Activated CD4-positive, alpha-beta T cell treated with anti-CD3 and anti-CD28 coated beads, Interleukin-10, Interleukin-2, amounts not matched to agents 100 ng/mL and 50 ng/mL, durations not matched to agents 16 hours and 8 hours (primary cell): ENCODE data around the gene CRYBA4.
A peak's percentile ranks its signal among the peaks of the same experiment; 100 is the strongest.
"Not testable (repeated sequence)": the region's sequence is repeated elsewhere in the genome, so short reads cannot be mapped to it uniquely, and the experiment has no call there.

Experiments used
- DNase-seq: peaks from one replicate; pipeline ENCODE4 v3.0.0-alpha.2; 2020

The CRYBA4 gene

DNA sequence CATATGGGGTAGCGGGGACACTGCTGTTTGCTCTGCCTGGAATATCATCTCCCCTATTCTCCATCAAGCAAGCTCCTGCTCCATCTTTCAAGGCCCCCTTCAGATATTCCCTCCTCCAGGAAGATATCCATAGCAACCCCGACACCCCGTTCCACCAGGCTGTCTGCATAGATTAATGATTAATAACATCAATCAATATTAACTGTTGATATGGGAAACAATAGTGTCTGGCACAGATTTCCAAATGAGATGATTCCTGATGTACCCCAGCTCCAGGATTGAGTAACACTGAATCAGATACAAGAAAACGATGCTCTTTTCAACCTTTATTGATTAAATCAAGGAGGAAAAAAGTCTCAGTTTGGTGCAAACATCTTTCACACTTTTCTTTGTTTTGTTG, 24.3 kb upstream of the CRYBA4 start:
- no peak for DNase-seq

DNA sequence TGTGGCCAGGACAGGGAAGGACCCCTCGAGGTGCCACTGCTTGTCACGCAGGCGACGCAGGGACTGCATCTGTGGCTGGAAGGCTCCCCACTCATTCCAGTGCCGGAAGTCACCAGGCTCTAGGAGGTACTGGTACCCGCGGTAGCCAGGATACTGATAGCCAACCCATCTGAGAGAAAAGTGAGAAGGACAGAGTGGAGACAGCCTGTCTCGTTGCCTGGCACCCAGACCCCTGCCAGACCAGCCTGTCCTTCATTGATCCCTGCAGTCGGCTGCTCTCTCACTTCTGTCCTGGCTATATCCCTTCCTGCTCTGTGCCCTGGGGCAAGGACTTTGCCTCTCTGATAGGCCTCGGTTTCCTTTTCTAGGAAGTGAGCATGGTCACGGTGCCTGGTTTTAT, 22.3 kb upstream of the CRYBA4 start:
- no peak for DNase-seq

DNA sequence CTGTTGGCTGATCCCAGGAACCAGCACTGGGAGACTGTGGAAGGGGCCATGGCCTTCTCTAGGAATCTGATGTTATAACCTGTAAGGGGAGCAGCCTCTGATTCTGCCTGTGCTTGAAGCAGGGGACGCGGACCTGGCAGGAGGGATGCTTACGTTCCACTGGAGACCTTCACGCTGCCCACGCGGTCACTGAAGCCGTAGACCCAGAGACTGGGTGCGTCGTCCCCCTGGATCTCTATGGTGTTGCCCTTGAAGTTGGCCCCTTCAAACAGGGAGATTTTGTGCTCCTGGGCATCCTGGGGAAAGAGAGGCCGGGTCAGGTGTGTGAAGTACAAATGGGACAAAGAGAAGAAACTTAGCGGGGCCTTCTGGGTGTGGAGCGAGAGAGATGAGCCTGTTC, 20.0 kb upstream of the CRYBA4 start:
- no peak for DNase-seq

DNA sequence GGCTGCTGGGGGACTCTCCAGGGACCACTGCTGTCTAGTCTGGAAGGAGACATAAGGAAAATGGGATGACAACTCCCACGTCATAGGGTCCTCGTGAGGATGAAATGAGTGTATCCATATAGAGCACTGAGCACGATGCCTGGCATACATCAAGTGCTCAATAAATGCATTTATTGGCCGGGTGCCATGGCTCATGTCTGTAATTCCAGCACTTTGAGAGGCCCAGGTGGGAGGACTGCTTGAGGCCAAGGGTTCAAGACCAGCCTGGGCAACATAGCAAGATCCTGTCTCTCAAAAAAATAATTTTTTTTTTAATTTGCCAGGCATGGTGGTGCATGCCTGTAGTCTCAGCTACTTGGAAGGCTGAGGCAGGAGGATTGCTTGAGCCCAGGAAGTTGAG, 19.6 kb upstream of the CRYBA4 start:
- no peak for DNase-seq

DNA sequence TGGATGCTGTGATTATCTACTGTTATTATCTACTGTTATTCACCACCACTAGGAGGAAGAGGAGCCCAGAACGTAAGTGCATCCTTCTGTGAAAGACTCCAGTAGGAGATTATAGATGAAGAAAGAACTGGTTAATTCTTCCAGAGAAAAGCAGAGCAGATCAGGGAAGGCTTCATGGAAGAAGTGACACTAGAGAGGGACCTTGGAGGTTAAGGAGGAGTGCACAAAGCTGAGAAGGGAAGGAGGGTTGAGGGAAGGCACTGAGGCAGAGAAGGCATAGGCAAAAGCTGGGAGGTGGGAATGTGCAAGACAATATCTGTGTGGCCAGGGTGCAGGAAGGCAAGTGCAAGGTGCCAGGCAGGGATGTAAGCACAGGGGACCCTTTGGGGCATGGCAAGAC, 17.4 kb upstream of the CRYBA4 start:
- no peak for DNase-seq

DNA sequence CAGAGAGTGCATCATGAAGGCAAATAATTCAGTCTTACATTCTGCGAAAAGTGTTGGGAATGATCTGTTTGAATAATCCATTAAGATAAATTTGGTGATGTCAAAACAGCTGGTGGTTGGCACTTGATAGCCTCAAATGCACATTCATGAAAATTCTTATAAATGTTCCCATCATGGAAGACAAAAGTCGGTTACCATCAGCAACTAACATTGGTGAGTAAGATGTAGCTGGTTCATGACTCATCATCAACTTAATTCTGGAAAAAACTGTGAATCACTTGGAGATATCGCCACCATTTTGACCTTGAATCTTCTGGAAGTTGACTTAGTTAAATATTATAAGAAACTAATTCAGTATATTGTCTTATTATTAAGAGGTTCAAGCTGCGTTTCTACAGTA, 15.2 kb upstream of the CRYBA4 start:
- no peak for DNase-seq

DNA sequence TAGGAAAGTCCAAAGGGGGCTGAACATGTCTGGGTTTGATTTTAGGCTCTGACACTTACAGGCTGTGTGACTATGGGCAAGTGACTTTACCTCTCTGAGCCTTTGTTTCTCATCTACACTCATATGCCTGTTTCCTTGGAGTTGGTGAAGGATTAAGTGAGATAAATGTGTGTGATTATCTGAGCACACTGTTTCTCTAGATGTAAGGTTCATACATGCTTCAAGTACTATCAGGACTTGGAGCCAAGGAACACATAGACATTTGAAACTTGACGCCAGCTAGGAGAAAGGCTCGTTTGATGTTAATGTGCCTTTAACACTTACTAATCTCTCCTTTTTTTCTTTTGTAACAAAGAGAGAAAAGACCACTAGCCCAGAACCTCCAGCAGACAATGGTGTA, 13.6 kb upstream of the CRYBA4 start:
- no peak for DNase-seq

DNA sequence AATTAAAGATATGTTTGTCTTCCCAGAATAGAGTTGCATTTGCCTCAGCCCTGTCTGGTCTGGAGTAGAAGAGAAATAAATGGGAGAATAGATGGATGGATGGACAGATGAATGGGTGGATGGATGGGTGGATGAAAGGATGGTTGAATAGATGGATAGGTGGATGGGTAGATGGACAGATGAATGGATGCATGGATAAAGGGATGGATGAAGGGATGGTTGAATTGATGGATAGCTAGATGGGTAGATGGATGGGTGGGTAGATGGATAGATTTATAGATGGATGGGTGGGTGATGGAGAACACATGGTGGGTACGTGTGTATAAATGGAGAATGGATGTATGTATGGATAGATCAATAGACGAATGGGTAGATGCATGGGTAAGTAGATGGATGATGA, 12.5 kb upstream of the CRYBA4 start:
- DNase-seq = no peak

DNA sequence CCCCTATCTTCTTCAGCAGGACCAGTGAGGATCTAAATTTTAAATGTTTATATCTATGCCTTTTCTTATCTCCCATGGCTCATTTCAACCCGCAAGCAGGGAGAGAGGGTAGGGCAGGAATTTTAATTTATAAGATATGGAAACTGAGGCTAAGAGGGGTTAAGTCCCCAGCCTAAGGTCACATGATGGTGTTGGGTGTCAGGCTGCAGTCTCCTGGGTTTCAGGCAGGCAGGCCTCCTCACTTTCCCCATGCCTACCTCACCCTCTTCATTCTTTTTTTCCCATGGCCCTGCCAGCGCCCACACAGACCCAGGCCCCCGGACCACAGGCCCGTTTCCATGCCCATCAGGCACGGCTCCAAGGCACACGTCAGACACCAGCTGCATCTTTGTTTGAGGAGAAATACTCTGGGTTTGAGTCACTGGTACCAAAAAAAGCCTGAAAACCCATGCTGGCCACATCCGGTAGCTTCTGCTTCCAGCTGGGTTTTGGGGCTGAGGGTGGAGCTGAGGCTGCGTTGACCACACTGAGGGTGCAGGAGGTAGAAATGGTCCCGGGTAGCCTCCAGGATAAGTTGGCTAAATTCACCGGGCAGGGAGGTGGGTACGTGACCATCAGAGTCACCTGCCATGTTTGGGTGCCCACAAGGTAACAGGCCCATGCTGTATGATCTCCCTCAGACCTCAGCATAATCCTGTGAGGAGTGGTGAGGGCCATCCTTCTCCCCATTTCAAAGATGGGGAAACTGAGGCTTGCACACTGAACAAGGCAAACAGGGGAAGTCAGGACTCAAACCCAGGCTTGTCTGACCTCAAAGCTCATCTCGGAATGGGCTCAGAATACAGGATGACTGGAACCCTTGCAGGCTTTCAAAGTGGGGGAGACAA, 11.4 kb upstream of the CRYBA4 start:
- DNase-seq = peak; percentile 84

DNA sequence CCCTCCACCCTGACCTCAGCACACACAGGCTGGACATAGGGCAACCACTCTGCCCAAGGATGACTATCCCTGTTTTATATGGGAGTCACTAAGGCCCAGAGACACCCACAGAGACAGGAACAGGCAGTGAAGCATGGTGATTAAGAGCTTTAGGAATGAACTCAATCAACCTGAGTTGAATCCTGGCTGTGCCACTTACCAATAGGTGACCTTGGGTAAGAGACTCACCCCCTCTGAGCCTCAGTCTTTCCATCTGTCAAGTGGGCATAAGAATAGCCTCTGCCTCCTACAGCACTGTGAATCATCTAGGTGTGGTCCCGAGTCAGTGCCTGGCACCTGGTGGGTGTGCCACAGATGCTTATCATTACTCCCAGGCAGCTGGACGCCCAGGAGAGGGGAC, 10.8 kb upstream of the CRYBA4 start:
- DNase-seq = no peak

DNA sequence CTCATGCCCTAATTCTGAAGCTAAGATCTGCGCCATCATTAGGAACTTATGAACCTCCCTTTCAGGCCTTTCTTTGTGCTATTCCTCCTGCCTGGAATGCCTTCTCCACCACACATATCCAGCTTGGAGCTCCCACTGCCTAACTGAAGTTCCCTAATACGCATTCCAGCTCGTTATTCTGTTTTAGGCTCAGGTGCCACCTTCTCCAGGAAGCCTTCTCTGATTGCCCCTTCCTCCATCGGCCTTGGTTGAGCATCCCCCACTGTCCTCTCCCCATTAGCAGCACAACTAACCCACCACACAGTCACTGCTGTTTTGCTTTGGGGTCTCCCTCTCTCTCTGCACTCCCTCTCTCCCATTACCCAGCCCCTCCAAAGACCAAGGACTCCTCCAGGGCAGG, 9.1 kb upstream of the CRYBA4 start:
- no peak for DNase-seq

DNA sequence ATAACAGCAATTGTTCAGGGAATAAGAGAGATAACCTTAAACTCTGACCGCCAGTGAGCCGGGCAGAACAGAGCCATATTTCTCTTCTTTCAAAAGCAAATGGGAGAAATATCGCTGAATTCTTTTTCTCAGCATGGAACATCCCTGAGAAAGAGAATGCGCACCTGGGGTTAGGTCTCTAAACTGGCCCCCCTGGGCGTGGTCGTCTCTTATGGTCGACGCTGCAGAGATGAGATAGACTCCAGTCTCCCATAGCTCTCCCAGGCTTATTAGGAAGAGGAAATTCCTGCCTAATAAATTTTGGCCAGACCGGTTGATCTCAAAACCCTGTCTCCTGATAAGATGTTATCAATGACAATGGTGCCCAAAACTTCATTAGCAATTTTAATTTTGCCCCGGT, 8.0 kb upstream of the CRYBA4 start:
- DNase-seq = not testable (repeated sequence)

DNA sequence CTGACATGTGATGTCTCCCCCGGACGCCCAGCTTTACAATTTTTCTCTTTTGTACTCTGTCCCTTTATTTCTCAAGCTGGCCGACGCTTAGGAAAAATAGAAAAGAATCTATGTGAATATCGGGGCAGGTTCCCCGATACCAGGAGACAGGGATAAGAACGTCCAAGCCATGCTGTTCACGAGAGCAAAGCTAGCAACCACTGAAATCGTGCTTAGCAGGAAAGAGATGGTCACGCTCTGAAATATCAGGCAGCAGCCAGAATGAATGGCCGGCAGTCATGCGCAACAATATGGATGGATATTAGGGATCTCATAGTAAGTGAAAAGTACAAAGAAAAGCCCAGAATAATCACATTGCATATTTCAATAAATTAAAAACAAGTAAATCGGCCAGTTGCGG, 7.4 kb upstream of the CRYBA4 start:
- DNase-seq = no peak

DNA sequence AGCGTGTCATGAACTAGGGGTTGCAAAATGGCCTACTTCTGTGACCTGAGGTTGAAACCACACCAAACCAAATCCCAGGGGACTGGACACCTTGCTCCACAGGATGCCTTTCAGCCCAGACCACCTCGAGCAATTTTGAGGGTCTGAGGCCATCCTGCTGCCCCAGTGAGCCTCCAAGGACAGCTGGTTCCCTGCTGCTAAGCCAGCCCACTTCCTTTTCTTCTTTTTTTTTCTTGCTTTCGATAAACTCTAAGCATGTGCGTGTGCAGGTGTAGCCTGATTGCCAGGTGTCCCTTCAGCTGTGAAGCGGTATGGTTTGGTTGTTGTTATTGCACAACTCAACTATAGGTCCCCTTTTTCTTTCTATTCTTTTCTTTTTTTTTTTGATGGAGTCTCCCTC, 6.6 kb upstream of the CRYBA4 start:
- no peak for DNase-seq

DNA sequence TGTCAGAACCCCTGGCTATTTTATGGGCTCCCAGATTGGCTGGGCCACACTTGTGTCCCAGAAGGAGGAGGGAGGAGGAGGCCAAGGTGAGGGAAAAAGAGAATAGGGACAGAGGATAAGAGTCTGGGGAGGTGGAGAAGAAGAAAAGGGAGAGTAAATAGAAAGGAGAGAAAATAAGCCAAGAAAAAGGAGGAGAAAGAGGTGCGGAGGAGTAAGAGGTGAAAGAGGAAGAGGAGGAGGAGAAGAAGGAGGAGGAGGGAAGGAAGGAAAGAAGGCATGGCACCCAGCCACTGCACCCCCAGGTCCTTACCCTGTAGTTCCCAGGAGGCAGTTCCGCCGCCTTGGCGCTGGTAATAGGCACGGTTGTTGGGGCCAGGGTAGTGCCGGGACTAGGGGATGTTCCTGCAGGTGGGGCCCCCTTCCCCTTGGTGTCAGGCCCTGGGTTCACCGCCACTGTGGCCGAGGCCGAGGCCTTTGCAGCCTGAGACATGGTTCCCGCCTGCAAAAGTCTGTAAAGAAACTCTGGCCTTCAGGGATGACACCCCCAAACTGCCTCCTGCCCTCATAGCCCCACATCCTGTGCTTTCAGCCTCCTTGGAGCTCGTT, 5.8 kb upstream of the CRYBA4 start:
- no peak for DNase-seq

DNA sequence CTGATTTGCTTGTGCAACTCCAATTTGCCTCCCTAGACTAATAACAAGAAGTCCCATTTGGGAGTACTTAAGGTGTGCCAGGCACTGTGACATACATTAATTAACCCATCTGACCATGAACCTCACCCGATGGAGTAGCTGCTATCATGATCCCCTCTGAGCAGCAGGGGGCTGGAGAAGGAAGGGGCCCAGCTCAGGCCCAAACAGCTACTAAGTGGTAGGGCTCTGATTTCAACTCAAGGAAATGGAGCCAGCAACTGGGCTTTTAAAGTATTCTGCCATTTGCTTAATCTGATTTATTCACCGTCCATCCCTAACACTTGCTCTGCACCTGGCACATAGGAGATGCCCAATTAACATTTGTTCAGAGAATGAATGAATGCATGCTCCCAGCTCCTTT, 5.1 kb upstream of the CRYBA4 start:
- DNase-seq = no peak

DNA sequence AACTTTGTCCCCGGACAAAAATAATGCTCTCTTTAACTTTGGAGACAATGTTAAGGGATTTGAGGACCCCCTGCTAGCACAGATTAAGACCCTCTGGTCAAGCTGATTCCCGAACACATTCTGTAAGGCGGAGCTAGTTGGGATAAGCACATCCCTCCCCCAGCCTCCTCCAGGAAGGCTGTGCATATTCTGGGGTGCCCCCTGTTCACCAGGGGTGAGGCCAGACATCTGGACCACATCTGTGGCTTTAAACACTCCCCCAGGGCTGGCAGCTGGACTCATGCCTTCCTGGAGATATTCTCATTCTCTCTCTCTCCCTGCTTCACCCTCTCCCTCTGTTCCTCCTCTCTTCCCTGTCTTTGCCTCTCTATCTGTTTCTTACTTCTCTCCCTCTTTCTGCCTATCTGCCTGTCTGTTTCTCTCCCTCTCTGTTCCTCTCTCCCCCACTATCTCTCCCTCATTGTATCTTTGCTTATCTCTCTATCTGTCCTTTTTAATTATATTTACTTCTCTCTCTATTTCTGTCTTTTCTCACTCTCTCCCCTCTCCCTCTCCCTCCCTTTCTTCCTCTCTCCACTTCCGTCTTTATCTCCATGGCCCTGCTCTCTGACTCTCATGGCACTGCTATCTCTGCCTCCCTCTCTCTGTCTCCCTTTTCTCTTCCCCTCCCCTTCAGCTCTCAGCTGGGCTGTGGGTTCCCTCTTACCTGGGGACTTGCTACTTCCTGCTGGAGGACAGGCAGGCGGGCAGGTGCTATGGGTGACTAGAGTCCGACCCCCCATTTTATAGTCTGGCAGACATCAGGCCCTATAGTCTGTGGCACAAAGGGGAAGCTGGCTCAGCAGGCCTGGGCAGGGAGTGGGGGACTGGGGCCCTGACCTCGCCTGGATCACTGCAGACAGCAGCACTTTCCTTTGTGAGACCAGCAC, 4.2 kb upstream of the CRYBA4 start, which contains the start of gene CRYBB1:
CRYBB1 (minus strand) TSS at position 757 of the 929 bp plus-strand sequence. CDS start 1,708 bp downstream, outside the sequence.
- no peak for DNase-seq

DNA sequence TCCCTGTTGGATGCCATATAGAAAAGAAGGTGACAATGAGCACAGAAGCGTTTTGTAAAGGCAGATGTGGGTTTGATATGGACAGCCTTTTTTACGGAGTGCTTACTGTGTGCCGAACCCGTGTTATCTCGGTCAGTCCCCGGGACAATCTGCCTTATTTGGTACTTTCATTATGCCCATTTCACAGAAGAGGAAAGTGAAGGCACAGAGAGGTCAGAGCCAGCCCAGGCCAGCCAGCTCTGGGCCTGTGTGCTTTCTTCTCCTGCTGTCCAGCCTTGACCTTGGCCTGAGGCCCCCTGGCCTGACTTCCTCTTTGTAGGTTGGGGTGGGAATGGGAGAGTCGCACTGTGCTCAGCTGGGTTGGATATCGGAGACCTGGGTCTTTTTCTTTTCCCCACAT, 3.3 kb upstream of the CRYBA4 start:
- no peak for DNase-seq

DNA sequence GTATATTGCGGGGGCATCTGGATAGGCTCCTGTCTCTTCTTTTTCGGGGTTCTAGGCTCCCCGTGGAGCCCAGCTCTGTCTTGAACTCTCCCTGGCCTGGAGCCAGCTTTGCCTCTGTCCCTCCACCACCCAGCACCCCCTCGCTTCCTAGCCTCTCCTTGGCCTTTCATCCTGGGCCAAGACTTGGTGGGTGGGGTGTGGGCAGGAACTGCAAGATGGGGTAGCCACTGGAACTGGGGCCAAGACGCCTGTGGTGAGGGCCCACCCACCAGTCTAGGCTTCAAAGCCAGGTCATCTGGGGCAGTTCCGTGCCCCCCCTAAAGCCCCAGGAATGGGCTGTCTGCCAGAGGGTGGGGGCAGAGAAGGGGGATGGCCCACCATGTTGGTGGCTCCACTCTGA, 2.3 kb upstream of the CRYBA4 start:
- DNase-seq = no peak

DNA sequence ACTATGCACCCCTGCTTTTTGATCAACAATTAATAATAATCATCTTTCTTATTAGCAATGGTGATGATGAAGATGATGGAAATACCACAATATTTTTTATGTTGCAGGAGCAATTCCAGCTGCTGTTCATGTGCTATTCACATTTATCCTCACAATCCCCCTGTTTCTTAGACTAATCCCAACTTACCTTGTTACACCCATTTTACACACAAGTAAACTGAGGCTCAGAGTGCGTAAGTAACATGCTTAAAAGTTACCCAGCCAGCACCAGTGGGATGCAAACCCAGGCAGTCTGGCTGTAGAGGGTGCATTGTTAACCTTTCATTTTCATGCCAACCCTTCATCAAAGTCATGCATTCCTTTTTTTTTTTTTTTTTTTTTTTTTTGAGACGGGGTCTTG, 1.6 kb upstream of the CRYBA4 start:
- DNase-seq = no peak

DNA sequence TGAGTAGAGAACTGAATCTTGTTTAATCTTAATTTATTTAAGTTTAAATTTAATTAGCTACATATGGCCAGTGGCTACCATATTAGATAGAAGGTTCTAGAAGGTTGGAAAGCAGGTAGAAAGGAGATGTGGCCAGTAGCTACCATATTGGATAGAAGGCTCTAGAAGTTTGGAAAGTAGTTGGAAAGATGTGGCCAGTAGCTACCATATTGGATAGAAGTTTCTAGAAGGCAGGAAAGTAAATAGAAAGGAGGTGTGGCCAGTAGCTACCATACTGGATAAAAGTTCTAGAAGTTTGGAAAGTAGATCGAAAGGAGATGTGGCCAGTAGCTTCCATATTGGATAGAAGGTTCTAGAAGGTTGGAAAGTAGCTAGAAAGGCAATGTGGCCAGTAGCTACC, 2.2 kb downstream of the CRYBA4 start:
- no peak for DNase-seq

DNA sequence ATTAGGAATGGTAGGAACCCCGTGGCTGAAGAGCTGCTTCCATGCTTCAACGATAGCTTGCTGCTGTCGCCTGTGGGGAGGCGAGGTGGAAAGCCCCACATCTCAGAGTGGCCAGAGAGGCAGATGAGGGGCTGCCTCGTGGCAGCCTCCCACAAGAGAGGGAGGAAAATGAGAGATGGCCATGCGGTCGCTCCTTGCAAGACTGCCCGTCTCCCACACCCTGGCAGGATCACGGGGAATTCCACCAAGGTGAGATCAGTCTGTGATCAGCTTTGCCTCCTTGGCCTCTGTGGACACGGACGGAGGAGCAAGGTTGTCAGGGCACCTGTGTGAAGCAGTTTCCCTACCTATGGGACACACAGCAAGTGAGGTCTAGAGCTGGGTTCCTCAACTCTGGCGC, 3.0 kb downstream of the CRYBA4 start:
- DNase-seq = no peak

DNA sequence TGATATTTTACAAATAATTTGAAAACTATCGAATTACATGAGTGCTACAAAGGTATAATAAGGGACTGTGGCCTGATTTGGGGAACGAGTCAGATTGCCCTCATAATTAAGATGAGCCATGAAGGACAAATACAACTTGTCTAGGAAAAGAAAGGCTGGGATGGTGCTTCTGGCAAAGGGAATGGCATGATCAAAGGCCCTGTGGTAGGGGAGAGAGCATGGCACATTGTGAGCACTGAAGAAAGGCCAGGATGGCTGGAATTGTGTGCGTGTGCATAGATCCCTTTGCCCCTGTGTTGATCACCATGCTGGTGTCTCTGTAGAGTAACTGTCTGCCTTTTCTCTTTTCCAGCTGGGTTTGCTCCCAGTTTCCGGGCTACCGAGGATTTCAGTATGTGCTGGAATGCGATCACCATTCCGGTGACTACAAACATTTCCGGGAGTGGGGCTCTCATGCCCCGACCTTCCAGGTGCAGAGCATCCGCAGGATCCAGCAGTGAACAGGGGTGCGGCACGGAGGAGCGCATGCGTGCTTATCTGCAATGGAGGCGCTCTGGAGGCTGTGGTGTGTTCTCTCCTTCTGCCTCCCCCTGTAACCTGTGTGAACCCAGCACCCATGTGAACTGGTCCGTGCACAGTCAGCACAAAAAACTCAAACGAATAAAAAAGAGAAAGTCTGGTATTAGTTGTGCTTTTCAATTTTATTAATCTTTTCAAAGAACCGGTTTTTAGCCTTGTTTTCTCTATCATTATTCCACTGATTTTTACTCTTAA, 8.4 kb downstream of the CRYBA4 start:
- no peak for DNase-seq
